ENCODE measurements around the gene C4B.

C4B gene

GRCh38 chr6:32084780-32085179 is 70.2 kb downstream of the C4B start:
- no peak for DNase-seq

All from hematopoietic multipotent progenitor cell treated with erythropoietin and hydrocortisone succinate and interleukin-3 and kit ligand, for 4 days (in vitro differentiated cells).